GM08714 (cell line): Measurements from ENCODE around the gene RTTN.

Experiments used
- H3K4me3 ChIP-seq: fragments of 200-500 bp; sonication (Bioruptor generic); 2 replicates; pipeline ENCODE4 v1.5.1; 2014; ENCODE audit warnings: mild to moderate bottlenecking, low read length, inconsistent platforms
- ZNF274 ChIP-seq: IDR thresholded peaks from 2 replicates; pipeline ENCODE4 v1.6.1; 2012; ENCODE audit warnings: mild to moderate bottlenecking, low read depth, low read length

Gene RTTN

GRCh38 chr18:70021043-70021442 is 184.4 kb downstream of the RTTN start:
- no peak for TF ChIP-seq ZNF274
- no peak overlapping the region for H3K4me3 ChIP-seq

DNA sequence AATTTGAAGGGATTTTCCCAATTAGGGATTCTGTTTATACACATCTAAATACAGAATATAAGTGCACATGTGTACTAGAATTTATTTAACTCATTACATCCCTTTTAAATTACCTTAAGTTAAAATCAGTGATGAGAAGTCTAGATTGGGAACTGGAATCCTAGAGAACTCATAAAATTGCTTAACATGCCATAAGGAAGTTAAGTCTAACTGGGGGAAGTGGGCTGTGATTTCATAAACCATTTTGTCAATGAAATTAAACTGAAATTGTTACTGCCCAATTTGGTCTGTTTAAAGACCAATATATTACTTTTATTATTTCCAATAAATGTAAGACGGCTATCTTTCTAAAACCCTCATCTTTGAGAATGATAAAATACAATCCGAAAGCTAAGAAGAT is 185.5 kb downstream of the RTTN start:
- no peak overlapping the region for H3K4me3 ChIP-seq
- no peak for TF ChIP-seq ZNF274

- TF ChIP-seq ZNF274: no peak
Measured at GRCh38 chr18:70019136-70019535, 186.4 kb downstream of the RTTN start.

DNA sequence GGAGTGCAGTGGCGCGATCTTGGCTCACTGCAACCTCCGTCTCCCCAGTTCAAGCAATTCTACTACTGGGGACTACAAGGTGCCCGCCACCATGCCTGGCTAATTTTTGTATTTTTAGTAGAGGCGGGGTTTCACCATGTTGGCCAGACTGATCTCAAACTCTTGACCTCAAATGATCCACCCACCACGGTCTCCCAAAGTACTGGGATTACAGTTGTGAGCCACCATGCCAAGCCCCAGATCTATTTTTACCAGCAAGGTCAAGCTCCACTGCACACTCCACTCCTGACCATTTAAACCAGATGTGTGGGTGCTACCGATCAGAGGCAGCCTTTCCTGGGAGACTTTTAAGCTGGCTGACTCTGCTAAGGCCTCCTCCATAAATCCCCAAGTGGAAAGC is 190.4 kb downstream of the RTTN start:
- no peak for TF ChIP-seq ZNF274
- H3K4me3 ChIP-seq: no peak overlapping the region

More at GRCh38 chr18:70019136-70019535, 186.4 kb downstream of the RTTN start:
- no peak overlapping the region for H3K4me3 ChIP-seq

- no peak for TF ChIP-seq ZNF274
- no peak overlapping the region for H3K4me3 ChIP-seq
Measured at GRCh38 chr18:70005580-70005979, 199.9 kb downstream of the RTTN start.

- TF ChIP-seq ZNF274: no peak
- H3K4me3 ChIP-seq: no peak overlapping the region
Measured at GRCh38 chr18:70004696-70005095, 200.8 kb downstream of the RTTN start.

DNA sequence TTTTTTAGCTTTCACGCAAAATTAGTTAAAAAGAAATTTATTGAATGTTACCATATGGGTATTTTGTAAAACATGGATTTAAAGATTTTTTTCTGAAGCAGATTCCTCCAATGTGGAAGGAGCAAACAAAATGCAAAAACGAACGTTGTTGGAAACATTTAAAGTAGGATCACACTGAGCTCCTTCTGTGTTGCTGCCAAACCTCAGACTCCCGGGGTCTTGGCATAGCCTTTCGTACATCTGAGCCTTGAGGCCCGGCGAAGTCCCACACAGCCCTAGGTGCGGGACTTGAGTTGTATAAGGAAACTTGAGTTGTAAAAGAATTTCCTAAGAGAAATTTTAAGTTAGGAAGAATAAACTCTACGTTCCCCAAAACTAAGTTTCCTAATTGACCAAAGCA is 205.8 kb downstream of the RTTN start:
- TF ChIP-seq ZNF274: no peak
- H3K4me3 ChIP-seq: no peak overlapping the region

DNA sequence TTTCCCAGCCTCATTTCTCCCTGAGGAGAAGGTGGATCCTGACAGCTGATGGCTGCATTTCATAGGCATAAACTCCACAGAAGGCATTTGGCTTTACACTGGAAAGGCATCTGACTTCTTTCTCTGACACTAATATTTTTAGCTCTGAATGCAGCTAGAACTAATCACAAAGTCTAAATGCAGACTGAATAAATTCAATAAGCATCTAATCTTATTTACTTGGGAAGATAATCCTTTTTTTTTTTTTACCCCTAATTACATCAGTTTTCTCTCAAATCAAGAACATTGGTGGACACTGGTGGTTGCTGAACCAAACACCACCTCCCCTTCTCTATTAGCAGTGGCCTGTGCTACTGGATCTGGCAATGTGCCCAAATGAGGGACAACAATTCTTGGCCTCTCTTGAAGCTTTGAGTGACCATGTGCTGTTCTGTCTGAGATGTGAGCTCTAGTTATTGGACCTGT is 206.9 kb downstream of the RTTN start:
- no peak for TF ChIP-seq ZNF274

DNA sequence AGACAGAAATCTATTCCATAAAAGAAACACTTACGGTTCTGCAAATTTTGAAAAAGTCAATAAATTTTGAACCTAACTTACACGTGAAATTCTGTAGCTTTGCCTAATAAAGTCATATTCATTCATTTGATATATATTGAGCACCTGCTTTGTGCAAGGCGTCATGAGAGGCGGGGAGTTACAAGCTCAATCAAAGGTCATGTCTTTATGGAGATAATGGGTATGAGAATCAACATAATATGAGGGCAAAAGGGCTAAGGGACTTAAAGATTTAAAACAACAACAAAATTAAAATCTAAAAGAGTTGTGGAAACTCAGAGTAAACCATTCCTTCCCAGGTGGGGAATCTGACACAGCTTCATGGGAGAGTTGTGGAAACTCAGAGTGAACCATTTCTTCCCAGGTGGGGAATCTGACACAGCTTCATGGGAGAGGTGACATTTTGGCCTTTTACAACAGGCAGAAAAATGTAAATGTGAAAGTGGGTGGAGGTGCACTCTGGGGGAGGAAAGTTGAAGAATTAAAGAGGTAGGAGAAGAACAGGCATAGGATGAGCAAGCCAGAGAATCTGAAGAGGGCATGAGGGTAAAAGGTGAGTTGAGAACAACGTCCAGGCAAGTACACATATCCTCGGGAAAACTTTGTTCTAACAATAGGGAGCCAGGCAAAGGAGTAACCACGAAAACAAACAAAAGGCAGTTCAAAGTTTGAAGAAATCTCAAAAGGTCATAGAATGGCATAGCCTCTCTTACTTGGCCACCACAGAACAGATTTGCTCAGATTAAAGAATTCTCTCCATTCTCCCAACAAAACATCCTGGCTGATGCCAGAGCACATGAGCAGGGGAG is 208.3 kb downstream of the RTTN start:
- H3K4me3 ChIP-seq: no peak overlapping the region

More for the DNA sequence above, 206.9 kb downstream of the RTTN start:
- no peak overlapping the region for H3K4me3 ChIP-seq

DNA sequence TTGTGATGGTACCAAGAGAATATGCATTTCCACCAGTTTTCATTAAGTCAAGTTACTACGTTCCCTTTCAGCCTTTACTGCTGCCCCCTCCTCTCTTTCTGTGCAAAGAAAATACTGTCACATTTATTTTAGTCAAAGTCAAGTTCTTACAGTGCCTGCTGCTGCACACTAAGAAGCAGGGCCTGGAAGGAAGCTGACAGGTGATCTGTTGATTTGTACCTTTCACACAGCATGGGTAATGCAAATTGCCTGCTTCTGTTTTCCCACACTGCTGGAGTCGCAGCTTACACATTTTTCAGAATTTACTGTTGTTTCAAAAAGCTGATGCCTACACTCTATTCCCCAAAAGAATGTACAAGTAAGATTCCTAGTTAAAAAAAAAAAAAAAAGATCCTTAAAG is 209.1 kb downstream of the RTTN start:
- TF ChIP-seq ZNF274: no peak
- H3K4me3 ChIP-seq: no peak overlapping the region

More for the DNA sequence above, 208.3 kb downstream of the RTTN start:
- TF ChIP-seq ZNF274: no peak

- TF ChIP-seq ZNF274: no peak
- no peak overlapping the region for H3K4me3 ChIP-seq
Measured at GRCh38 chr18:69995774-69996173, 209.7 kb downstream of the RTTN start.

- no peak for TF ChIP-seq ZNF274
- H3K4me3 ChIP-seq: no peak overlapping the region
Measured at GRCh38 chr18:69992776-69993175, 212.7 kb downstream of the RTTN start.

GRCh38 chr18:69987870-69988269 is 217.6 kb downstream of the RTTN start:
- no peak for TF ChIP-seq ZNF274
- no peak overlapping the region for H3K4me3 ChIP-seq

DNA sequence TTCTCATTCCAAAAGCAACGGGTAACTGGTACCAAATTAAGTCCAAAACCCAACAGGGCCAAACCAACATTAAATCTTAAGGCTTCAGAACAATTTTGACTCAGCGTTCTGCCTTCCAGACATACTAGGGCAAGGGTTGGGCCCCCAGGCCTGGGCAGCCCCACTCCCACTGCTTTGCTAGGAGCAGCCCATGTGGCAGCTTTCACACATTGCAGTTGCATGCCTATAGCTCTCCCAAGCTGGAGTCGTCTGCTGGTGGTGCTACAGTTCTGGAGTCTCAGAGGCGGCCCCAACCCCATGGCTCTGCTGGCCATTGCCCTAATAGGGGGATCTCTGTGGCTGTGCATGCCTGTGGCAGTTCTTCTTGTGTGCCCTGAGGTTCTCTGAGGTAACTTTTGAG is 220.2 kb downstream of the RTTN start:
- TF ChIP-seq ZNF274: no peak
- H3K4me3 ChIP-seq: no peak overlapping the region

DNA sequence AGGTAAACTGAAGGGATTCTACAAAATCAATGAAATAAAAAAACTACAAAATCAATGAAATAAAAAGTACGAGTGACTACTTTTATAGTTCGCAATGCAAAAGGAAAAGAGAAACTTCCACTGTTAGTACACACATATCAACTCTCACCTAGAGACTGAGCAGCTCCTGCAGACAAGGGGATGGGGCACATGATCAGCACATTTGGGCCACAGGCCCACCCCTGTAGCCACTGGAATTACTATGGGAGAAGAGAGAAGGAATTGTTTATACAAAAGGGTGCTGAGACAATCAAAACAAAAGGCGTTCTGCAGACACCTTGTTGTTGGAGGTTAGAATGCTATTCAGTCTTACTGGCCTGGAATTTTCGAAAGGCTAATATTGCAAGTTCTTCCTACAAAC is 223.1 kb downstream of the RTTN start:
- TF ChIP-seq ZNF274: no peak
- H3K4me3 ChIP-seq: no peak overlapping the region; the same call in 1 of the 2 replicates

GRCh38 chr18:69981948-69982347 is 223.5 kb downstream of the RTTN start:
- TF ChIP-seq ZNF274: no peak
- no peak overlapping the region for H3K4me3 ChIP-seq
